HCT116 (cell line): Measurements from ENCODE around the gene FLVCR2. TPM values are rescaled to one million over a fixed set of nuclear protein-coding genes. Genes with fewer than 3 reads are reported as not detected.

Experiments
- ELF1 ChIP-seq: IDR thresholded peaks from 2 replicates; pipeline ENCODE4 v1.6.1; 2012; ENCODE audit warnings: low read depth, borderline replicate concordance
- POLR2AphosphoS5 ChIP-seq: IDR thresholded peaks from 2 replicates; pipeline ENCODE4 v1.6.1; 2011; ENCODE audit warnings: mild to moderate bottlenecking, low read depth, low read length, moderate library complexity
- YY1 ChIP-seq: IDR thresholded peaks from 2 replicates; pipeline ENCODE4 v1.6.1; 2011; ENCODE audit warnings: low read length, low read depth, moderate library complexity, mild to moderate bottlenecking; ENCODE audit not compliant: insufficient replicate concordance; ENCODE audit errors: extremely low read depth
- ZFX ChIP-seq: fragments of 450-650 bp; IDR thresholded peaks from 2 replicates; pipeline ENCODE4 v1.6.1; 2017
- total RNA-seq: library from RNA; stranded (reverse); gene quantifications from one replicate; pipeline ENCODE4 v1.2.1, GENCODE V29; 2021; ENCODE audit not compliant: unreplicated experiment
- TF ChIP-seq, protein P1 (sequence below): IDR thresholded peaks from 2 replicates; pipeline ENCODE4 v1.6.1; 2012; ENCODE audit warnings: low read depth
- TF ChIP-seq, protein P2 (sequence below): IDR thresholded peaks from 2 replicates; pipeline ENCODE4 v1.6.1; 2012

Gene FLVCR2
- total RNA-seq, 1 experiment from 2014 or later: 0.84 TPM

DNA sequence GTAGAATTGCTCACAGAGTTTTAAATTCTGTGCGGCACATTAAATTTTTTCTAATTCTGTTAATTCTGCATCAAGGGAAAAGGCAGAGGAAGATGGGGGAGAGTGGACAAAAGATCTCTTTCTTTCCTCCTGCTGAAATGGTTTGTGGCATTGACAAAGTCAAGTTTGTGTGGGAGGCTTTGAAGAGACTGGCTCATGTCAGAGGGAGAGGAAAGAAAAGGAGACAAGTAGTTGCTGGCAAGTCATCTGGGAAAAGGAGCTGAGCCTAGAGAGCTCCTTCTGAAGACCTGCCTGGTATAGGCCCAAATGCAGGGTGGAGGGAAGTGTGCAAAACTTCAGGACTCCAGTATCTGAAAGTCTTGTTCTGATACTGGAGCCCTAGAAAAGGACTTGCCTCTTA is 119.0 kb downstream of the FLVCR2 start (continued):
- TF ChIP-seq, protein P1, sequence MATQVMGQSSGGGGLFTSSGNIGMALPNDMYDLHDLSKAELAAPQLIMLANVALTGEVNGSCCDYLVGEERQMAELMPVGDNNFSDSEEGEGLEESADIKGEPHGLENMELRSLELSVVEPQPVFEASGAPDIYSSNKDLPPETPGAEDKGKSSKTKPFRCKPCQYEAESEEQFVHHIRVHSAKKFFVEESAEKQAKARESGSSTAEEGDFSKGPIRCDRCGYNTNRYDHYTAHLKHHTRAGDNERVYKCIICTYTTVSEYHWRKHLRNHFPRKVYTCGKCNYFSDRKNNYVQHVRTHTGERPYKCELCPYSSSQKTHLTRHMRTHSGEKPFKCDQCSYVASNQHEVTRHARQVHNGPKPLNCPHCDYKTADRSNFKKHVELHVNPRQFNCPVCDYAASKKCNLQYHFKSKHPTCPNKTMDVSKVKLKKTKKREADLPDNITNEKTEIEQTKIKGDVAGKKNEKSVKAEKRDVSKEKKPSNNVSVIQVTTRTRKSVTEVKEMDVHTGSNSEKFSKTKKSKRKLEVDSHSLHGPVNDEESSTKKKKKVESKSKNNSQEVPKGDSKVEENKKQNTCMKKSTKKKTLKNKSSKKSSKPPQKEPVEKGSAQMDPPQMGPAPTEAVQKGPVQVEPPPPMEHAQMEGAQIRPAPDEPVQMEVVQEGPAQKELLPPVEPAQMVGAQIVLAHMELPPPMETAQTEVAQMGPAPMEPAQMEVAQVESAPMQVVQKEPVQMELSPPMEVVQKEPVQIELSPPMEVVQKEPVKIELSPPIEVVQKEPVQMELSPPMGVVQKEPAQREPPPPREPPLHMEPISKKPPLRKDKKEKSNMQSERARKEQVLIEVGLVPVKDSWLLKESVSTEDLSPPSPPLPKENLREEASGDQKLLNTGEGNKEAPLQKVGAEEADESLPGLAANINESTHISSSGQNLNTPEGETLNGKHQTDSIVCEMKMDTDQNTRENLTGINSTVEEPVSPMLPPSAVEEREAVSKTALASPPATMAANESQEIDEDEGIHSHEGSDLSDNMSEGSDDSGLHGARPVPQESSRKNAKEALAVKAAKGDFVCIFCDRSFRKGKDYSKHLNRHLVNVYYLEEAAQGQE: no peak
- no peak for TF ChIP-seq YY1
- no peak for TF ChIP-seq ELF1
- TF ChIP-seq, protein P2, sequence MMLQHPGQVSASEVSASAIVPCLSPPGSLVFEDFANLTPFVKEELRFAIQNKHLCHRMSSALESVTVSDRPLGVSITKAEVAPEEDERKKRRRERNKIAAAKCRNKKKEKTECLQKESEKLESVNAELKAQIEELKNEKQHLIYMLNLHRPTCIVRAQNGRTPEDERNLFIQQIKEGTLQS: no peak
- no peak for TF ChIP-seq POLR2AphosphoS5
- no peak for TF ChIP-seq ZFX

Other genes starting within 250 kb of the FLVCR2 start
- gene JDP2, start 150.6 kb upstream of the FLVCR2 start, total RNA-seq: 25.4 TPM
- 0.69 TPM for gene BATF, start 56.2 kb upstream of the FLVCR2 start, total RNA-seq
- 18.4 TPM for gene ERG28, start 82.3 kb downstream of the FLVCR2 start, total RNA-seq
- 26.2 TPM for gene TTLL5, start 82.6 kb downstream of the FLVCR2 start, total RNA-seq